Panc1 (cell line): ENCODE measurements around the gene CCS. TPM values are rescaled to one million over a fixed set of nuclear protein-coding genes. Genes with fewer than 3 reads are reported as not detected.

ENCODE experiments used
- ATAC-seq: fragments of 200-7000 bp; cut with Tn5 transposase; 2 replicates; pipeline ENCODE4 v1.9.1; 2020; ENCODE audit warnings: mild to moderate bottlenecking, moderate library complexity
- BruUV-seq: library from RNA; stranded (reverse); fragments of 400-500 nt; replicated peaks from 2 replicates; lab custom pipeline; 2021; lab: Mats Ljungman, UMichigan
- CTCF ChIA-PET: fragments of 300-600 bp; sonication (Branson Sonifier 250); formaldehyde crosslinking; loops from one replicate; lab custom pipeline; 2022; ENCODE audit warnings: antibody characterized with exemption; lab: Charles Lee
- POLR2A ChIA-PET: fragments of 300-600 bp; sonication (Branson Sonifier 250); formaldehyde crosslinking; loops from one replicate; lab custom pipeline; 2022; ENCODE audit warnings: antibody characterized with exemption; lab: Charles Lee
- DNase-seq: peaks from one replicate; pipeline ENCODE4 v3.0.0-alpha.2; 2010; ENCODE audit warnings: low read depth, low spot score
- H3K27ac ChIP-seq: 2 replicates; pipeline ENCODE4 v1.5.1; 2011; ENCODE audit warnings: mild to moderate bottlenecking, low read length, inconsistent platforms
- H3K27me3 ChIP-seq: fragments of 200-500 bp; sonication (Bioruptor generic); 2 replicates; pipeline ENCODE4 v1.6.0; 2014; ENCODE audit warnings: low read length, inconsistent platforms; ENCODE audit not compliant: control insufficient read depth, insufficient read depth
- H3K36me3 ChIP-seq: fragments of 200-500 bp; sonication (Bioruptor generic); 2 replicates; pipeline ENCODE4 v1.5.1; 2014; ENCODE audit warnings: inconsistent platforms, mild to moderate bottlenecking, low read length, moderate library complexity; ENCODE audit not compliant: control insufficient read depth, insufficient read depth
- H3K4me1 ChIP-seq: 2 replicates; pipeline ENCODE4 v1.5.1; 2011; ENCODE audit warnings: inconsistent platforms, mild to moderate bottlenecking, low read length, moderate library complexity; ENCODE audit not compliant: control insufficient read depth, insufficient read depth
- H3K4me3 ChIP-seq, 2 experiments: 2 replicates each; pipeline ENCODE4 v1.5.1; 2011 to 2012; ENCODE audit warnings: low read depth in 2 of 2, low read length in 2 of 2, mild to moderate bottlenecking in 2 of 2, inconsistent platforms in 1 of 2, moderate library complexity in 1 of 2
- H3K9me3 ChIP-seq: fragments of 200-500 bp; sonication (Bioruptor generic); 2 replicates; pipeline ENCODE4 v1.5.1; 2014; ENCODE audit warnings: low read depth, mild to moderate bottlenecking, inconsistent platforms, low read length, moderate library complexity; ENCODE audit not compliant: control insufficient read depth, insufficient read depth
- CTCF ChIP-seq: fragments of 450-650 bp; IDR thresholded peaks from 2 replicates; pipeline ENCODE4 v1.5.1; 2017; ENCODE audit warnings: mild to moderate bottlenecking
- POLR2AphosphoS5 ChIP-seq: IDR thresholded peaks from 2 replicates; pipeline ENCODE4 v1.6.1; 2012; ENCODE audit warnings: mild to moderate bottlenecking, low read depth, low read length, moderate library complexity
- REST ChIP-seq, 2 experiments: IDR thresholded peaks; 2 replicates each; pipeline ENCODE4 v1.6.1; 2011 to 2012; ENCODE audit warnings: low read depth in 2 of 2, control low read depth in 1 of 2, low read length in 1 of 2, mild to moderate bottlenecking in 1 of 2, moderate library complexity in 1 of 2; ENCODE audit not compliant: insufficient read depth in 1 of 2
- SIN3A ChIP-seq: IDR thresholded peaks from 2 replicates; pipeline ENCODE4 v1.6.1; 2012; ENCODE audit warnings: low read depth, mild to moderate bottlenecking, low read length, moderate library complexity, borderline replicate concordance; ENCODE audit not compliant: insufficient read depth
- TCF7L2 ChIP-seq: IDR thresholded peaks from 2 replicates; pipeline ENCODE4 v1.6.1; 2011; ENCODE audit warnings: mild to moderate bottlenecking, low read depth, low read length, inconsistent platforms
- in situ Hi-C: cut with HindIII; loops from 2 replicates; pipeline ENCODE4 v1.10.0; 2016; ENCODE audit warnings: low sequenced_read_pairs, low pct_unique_long_range_greater_than_20kb
- intact Hi-C: fragments of 100-400 bp; cut with micrococcal nuclease; formaldehyde crosslinking; loops from one replicate; pipeline ENCODE4 v1.10.0; 2022; ENCODE audit not compliant: unreplicated experiment
- total RNA-seq: library from RNA; stranded (reverse); gene quantifications from one replicate; pipeline ENCODE4 v1.2.1, GENCODE V29; 2021; ENCODE audit not compliant: unreplicated experiment

The CCS gene
- total RNA-seq, 1 experiment from 2014 or later: 55.3 TPM

DNA sequence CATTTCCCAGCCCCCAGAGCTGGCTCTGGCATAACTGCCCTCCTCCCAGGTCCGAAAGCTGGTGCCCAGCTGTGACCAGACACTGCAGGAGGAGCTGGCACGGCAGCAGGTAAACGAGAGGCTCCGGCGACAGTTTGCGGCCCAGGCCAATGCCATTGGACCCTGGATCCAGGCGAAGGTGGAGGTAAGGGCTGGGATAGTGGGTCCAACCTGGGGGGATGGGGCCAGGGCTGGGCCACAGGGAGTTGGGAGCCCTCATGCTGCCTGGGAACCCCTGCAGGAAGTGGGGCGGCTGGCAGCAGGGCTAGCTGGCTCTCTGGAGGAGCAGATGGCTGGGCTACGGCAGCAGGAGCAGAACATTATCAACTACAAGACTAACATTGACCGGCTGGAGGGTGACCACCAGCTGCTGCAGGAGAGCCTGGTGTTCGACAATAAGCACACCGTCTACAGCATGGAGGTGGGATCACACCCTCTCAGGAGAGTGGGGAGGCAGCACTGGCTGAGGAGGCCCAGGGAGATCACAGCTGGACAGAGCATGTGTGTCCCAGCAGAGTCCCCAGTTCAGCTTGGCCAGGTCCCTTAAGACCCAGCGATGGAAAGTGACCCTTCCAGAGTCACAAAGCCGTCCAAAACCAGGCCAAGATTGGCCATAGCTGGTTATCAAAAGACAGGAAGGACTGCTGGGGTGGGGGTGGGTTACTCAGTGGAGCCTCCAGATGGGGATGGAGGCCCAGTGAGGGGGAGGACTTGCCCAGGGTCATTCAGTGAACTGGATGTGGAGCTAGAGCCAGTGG lies 31.6 kb upstream of the CCS start:
- no peak for TF ChIP-seq TCF7L2
- no peak for TF ChIP-seq POLR2AphosphoS5
- no peak for TF ChIP-seq CTCF
- TF ChIP-seq REST (IDR thresholded peaks at IDR 0.05; ENCODE audit: insufficient read depth in 1 of 2, low read depth in 2 of 2, low read length in 1 of 2): no peak
- Histone ChIP-seq H3K27ac (no peak overlapping the region), H3K27me3 (no peaks in the 10 kb centered on the region; the same call in 1 of the 2 replicates), H3K36me3 (no peaks in the 10 kb centered on the region), H3K4me3 (no peak overlapping the region), H3K9me3 (no peaks in the 10 kb centered on the region), H3K4me1 (no peaks in the 10 kb centered on the region)
- in situ Hi-C loops (no loop called here), intact Hi-C loops (no loop called here)
- no TSS peak for BruUV-seq
- no peak for ATAC-seq
- ChIA-PET POLR2A (interaction anchor here (0.9 kb wide), 1 partner anchor 15 kb away, joined by 4 read pairs; the partner anchor contains the start of gene ZDHHC24), CTCF (no interaction called here)
- no peak for DNase-seq

DNA sequence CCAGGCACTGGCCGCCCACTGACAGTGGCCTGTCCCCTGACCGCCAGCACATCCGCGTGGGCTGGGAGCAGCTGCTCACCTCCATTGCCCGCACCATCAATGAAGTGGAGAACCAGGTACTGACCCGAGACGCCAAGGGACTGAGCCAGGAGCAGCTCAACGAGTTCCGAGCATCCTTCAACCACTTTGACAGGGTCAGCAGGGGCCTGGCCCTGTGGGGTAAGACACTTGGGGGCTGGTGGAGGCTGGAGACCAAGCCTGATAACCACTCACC lies 31.1 kb upstream of the CCS start:
- TF ChIP-seq CTCF: no peak
- TF ChIP-seq REST (IDR thresholded peaks at IDR 0.05; ENCODE audit: insufficient read depth in 1 of 2, low read depth in 2 of 2, low read length in 1 of 2): no peak
- no peak for TF ChIP-seq TCF7L2
- no peak for TF ChIP-seq POLR2AphosphoS5
- TF ChIP-seq SIN3A: no peak
- CTCF ChIA-PET: no interaction called here
- ATAC-seq: no peak
- Histone ChIP-seq H3K4me3 (no peak overlapping the region), H3K27me3 (no peaks in the 10 kb centered on the region; the same call in 1 of the 2 replicates), H3K4me1 (no peaks in the 10 kb centered on the region), H3K9me3 (no peaks in the 10 kb centered on the region), H3K36me3 (no peaks in the 10 kb centered on the region), H3K27ac (no peak overlapping the region)
- in situ Hi-C loops (no loop called here), intact Hi-C loops (no loop called here)
- no peak for DNase-seq
- BruUV-seq: no TSS peak
- POLR2A ChIA-PET: interaction anchor here (0.9 kb wide), 1 partner anchor 16 kb away, joined by 4 read pairs; the partner anchor contains the start of gene ZDHHC24
